Right lobe of liver (tissue), 4 donors: ENCODE results near the gene MBD6.

Experiments
- CTCF ChIP-seq, 4 donors: fragments of 200-600 bp in 3 of 4; fragments of 450-650 bp in 1 of 4; IDR thresholded peaks; one replicate each; pipeline versions ENCODE4 v1.5.1 to v1.8.0; 2016 to 2022; ENCODE audit warnings: antibody characterized with exemption in 4 of 4, mild to moderate bottlenecking in 2 of 4
- POLR2A ChIP-seq: fragments of 450-650 bp; IDR thresholded peaks from one replicate; pipeline ENCODE4 v1.6.1; 2017; ENCODE audit warnings: antibody characterized with exemption, mild to moderate bottlenecking
- donor health status: DM: no; HTN: no; CAD: no.
- donor health status: DM: no; HTN: no; CAD: no.
- donor health status: DM: no; HTN: yes; CAD: no.

GRCh38 chr12:57548013-57548315 is 25.3 kb downstream of the MBD6 start:
- TF ChIP-seq POLR2A (no peak), CTCF (IDR thresholded peaks at IDR 0.05) (no peak)
